Endometrial microvascular endothelial cells (primary cell): ENCODE results near the gene CPAMD8. TPM values are rescaled to one million over a fixed set of nuclear protein-coding genes. Genes with fewer than 3 reads are reported as not detected.

Experiments
- in situ Hi-C: cut with HindIII; loops from 2 replicates; pipeline ENCODE4 v1.10.0; 2017; ENCODE audit warnings: low sequenced_read_pairs, low pct_unique_long_range_greater_than_20kb; ENCODE audit errors: inconsistent ontology term
- total RNA-seq: library from RNA; depleted of rRNA; stranded (reverse); fragments of >200 nt; gene quantifications from one replicate; pipeline ENCODE4 v1.2.3, GENCODE V29; 2015; ENCODE audit errors: inconsistent ontology term

CPAMD8 gene
- total RNA-seq, 1 donor from 2014 or later, result 0.46 TPM

DNA sequence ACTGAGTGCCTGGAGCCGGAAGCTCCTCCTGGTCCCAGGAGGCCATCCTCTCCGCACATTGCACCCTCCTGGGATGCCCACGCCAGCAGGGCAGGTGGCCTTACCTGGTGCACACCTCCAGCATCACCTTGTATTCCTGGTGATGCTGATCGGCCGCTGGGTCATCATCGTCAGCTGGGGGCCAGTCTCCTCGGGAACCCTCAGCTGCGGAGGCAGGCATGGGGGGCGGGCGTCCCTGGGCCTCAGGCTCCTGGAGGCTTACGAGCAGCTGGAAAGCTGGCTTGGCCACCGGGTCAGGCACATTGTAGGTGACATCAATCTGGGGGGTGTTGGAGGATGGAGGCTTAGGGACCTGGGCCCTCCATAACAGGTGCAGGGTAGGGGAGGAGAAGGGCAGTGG lies 124.1 kb downstream of the CPAMD8 start:
- in situ Hi-C loops, result no loop called here

DNA sequence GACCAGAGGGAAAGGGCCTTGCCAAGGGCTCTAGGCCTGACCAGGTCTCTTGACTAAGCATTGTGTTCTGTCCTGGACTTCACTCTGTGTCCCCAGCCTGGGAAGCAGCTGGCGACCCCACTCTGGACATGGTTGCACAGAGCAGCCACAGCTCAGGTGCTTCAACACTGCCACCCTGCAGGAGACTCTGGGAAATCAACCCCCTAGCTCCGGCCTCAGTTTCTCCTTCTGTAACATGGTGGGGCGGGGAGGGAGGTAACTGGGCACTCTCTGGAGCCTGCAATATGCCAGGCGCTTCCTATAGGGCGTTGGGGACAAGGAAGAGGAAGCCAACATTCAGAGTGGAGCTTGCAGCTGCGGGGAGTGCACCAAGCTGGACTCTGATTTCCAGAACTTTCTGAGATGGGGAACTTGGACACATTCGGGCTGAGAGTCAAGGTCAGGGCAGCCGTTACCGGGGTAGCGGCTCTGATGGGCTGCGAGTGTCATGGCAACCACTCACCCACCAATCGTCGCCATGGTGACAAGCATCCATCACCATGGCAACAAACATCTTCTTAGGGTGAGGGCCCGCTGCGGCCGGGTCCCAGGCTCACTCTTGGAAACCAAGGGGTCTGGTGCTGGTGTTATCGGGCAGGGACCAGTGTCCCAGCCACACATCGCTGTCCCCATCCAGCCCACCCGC lies 125.0 kb downstream of the CPAMD8 start:
- in situ Hi-C loops, result no loop called here

DNA sequence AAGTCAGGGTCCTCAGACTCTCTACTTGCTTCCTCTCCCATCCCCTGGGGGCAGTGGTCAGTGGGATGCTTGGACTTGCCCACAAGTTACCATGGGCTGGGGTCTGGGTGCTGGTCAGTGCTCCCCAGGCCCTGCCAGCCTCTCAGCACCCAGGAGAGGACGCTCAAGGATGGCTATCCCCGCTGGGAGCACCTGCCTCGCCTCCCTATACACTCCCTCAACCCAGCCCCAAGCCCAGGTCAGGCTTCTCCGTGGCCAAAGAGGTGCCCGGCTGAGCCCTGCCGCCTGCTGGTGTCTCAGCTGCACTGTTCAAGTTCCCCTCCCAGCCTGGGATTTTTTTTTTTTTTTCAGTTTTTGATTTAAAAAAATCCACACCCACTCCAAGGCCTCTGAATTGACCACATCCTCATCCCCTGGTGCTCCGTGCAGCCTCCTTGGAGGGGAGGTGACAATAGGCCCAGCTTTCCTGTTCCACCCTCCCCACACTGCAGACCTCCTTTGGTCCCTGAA lies 127.0 kb downstream of the CPAMD8 start:
- in situ Hi-C loops, result no loop called here

DNA sequence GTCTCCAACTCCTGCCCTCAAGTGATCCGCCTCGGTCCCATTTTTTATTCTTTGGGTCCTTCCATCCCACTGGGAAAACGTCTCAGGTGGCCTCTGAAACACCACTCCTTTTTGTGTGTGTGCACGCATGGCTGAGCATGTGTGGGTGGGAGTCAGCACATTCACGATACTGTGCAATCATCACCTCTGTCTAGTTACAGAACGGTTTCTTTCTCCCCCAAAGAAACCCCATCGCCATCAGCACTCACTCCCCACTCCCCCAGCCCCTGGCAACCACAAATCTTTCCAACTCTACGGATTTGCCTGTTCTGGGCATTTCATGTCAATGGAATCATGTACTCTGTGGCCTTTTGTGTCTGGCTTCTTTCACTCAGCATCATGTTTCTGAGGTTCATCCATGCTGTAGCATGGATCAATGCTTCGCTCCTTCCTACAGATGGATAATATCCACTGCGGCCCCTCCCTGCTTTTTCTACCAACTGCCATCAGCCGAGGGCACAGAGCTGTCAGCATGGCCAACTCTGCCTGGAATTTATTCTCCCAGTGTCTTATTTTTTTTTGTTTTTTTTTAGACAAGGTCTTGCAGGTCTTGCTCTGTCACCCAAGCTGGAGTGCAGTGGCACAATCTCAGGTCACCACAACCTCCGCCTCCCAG lies 128.1 kb downstream of the CPAMD8 start:
- in situ Hi-C loops, result no loop called here

DNA sequence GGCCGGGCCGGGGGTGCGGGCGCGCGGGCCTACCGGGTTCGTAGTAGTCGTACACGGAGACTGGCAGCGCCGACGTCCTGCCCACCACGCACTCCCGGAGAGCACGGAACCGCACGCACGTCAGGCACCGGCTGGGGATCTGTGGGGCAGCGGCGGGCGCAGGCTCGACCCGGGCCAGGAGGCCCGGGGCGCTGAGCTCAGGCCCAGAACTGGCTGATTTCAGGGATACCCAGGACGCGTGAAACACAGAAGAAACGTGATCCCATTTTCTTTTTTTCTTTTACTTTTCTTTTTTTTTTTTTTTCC lies 128.8 kb downstream of the CPAMD8 start:
- in situ Hi-C loops, result no loop called here

DNA sequence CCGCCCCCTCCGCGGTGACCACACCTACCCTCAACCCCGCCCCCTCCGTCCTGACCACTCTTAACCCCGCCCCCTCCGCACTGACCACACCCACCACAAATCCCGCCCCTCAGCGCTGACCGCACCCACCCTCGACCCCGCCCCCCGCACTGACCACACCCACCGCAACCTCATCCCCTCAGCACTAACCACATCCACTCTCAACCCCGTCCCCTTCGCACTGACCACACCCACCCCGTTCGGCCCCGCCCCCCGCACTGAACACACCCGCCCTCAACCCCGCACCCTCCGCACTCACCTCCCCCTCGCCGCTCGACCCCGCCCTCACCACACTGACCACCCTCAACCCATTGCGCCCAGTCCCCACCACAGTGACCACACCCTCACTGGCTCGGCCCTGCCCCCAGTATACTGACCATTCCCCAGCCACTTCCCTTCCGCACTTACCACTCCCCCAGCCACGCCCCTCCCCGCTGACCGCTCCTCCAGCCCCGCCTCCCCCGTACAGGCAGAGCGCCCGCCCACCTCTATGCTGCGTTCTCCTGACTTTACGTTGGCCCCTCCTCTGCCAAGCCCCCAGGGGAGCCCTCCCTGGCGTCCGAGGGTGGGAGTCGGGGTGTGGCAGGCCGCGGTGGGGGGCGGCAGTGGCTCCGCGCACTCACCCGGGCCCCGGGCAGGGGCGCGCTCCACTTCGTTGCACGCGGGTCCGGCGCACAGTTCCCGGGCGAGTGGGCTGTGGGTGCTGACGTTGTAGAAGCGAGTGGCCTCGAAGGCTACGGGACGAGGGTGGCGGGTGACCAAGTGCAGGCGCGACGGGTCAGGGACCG lies 129.4 kb downstream of the CPAMD8 start:
- in situ Hi-C loops, result no loop called here

DNA sequence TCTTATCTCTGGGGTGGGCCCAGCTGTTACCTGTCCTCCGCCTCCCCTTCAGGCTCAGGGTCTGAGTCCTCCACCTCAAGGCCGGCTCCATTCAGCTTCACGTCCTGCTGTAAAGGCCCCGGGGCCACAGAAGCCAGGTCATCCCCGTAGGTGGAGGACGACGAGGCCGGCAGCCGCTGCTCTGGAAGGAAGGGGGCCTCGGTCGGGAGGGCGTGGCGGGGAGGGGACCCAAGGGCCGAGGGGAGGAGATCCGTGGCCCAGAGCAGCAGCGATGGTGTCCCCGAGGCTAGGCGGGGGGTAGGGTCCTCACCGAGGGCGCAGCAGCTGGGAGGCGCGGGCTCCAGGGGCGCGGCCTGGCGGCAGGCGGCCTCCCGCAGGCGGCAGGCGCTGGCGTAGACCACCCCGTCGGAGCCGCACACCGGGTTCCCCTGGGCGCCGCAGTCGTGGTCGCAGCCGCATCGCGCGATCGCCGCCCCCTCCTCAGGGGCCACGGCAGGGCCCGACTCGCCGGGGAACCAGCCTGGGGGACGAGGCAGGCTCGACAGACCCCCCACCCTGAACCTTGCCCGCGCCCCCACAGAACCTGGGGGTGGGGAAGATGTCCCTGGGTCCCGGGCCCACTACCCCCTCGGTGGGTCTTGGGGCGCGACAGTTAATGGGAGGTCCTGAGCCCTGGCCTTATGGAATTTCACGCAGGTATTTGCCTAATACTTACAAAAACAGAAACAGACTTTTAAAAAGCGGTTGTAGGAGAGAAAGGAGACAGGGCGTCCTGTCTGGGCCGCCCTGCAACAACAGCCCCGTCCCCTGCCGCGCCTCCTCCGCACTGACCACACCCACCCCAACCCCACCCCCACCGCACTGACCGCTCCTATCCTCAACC lies 130.2 kb downstream of the CPAMD8 start:
- in situ Hi-C loops, result no loop called here

DNA sequence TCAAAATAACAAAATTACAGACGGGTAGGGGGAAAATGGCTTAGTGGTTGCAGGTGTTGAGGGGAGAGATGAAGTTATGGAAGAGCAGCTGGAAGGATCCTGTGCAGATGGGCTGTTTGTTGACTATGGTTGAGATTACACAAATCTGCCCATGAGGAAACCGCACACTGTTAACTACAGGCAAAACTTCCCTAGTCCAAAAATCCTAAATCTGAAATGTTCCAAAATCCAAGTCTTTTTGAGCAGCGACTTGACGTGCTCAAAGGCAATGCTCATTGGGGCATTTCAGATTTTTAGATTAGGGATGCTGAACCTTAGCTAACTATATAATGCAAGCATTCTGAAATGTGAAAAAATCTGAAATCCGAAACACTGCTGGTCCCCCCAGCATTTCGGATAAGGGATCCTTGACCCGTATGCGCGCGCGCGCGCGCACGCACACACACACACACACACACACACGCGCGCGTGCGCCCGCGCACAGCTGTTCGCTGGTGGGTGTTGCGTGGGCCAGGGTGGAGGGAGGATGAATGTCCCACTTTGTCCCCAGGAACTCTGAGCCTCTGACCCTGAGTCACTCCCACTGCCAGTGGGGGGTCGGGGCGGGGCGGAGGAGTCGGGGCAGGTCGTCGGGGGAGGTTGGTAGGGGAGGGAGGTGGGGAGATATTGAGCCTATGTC lies 131.0 kb downstream of the CPAMD8 start:
- in situ Hi-C loops, result no loop called here

DNA sequence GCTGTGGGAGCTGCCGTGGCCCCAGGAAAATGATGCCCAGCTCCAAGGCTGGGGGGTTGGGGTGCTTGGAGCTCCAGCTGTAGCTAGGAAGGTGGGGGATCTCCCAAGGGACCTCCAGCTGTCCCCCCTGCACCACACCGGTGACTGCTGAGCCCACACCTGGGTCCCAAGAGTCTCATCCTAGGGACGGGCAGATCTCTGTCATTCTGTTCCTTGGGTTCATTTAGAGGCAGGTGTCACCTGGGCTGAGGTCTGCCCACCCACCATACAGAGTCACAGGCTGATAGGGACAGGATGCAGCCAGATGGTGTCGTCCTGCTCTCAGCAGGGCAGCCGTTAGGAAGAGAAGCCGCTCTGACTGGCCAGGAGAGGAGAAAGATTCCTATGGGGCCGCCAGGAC lies 132.5 kb downstream of the CPAMD8 start:
- in situ Hi-C loops, result no loop called here

DNA sequence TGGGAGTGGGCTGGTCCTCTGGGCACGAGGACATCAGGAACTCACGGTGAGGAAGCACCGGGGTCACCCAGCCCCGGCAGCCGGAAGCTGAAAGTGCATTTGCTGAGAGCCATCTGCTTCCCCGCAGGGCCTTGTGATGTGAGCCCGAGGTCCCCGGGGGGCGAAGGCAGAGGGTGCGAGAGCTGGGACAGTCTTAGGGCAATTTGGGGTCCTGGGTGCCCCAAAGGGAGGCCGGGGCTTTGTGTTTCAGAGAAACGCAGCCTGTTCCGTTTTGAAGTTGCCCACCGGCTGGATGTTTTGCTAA lies 133.0 kb downstream of the CPAMD8 start:
- in situ Hi-C loops, result no loop called here

DNA sequence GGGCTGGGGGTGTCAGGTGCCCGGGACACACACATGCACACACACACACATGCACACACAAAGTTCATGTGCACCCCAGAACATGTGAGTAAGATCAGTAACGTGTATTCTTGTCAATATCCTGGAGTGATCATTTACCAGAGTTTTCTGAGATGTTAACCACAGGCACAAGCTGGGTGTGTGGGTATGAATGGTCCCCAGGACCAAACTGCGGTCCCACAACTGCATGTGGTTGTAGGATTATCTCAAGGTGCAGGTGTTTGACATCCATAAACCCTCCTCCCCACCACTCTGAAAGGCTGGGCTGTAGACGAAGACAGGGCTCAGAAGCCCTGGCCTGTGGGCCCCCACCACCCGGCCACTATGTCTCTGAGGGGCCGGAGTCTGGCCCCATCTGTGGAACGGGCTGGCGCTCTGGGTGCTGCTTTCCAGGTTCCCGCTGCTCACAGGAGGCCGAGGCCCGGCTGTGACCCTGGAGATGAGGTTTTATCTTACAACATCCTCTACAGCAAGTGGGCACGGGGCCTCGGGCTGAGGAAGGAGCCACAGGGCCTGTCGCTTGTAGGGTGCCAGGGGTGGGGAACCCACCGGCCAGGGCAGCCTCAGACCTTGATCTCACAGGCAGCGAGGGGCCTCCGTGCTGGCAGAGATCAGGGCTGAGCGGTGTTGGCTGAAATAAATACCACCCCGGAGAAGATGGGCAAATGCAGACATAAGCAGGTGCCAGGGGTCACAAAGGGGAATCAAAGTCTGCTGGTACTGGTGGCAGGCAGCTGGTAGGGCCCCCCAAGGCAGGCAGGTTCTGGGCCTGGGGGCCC lies 133.5 kb downstream of the CPAMD8 start:
- in situ Hi-C loops, result no loop called here

DNA sequence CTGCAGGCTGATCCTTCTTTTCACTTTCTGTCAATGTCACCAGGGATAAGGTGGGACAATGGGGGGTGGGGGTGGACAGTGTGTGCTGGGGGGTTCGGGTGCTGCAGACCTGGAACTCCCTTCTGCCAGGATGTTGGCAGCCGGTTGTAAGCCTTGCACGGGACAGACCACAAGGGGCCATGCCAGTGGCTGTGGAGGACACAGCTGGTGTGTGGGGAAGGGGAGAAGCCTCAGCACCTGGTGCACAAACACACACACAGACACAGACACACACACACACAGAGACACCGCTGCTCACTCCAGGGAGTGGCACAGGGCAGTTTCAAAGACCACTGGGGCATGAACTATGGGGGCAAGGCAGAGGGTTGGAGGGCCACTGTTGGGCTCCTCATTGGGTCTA lies 134.2 kb downstream of the CPAMD8 start:
- in situ Hi-C loops, result no loop called here

DNA sequence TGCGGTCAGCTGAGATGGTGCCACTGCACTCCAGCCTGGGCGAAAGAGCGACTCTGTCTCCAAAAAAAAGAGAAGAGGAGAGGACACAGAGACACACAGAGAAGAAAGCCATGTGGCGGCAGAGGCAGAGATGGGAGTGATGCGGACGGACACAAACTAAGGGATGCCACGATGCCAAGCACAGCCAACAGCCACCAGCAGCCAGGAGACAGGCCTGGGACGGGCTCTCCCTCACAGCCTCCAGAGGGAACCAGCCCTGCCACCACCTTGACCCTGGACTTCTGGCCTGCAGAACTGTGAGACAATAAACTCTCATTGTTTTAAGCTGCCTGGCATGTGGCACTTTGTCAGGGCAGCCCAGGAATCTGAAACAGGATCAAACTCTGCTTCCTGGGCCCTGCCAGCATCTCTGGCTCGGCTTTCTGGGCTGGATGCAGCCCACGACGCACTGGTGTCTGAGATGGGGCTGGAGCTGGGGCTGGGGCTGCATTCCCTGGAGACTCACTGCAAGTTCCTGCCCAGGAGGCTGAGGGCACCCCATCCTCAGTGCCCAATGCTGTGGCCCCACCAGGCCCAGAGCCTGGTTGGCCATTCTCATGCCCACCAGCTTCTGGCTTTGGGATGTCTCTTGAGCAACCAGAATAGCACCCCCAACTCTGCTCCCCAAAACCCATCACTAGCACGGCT lies 134.8 kb downstream of the CPAMD8 start:
- in situ Hi-C loops, result no loop called here

DNA sequence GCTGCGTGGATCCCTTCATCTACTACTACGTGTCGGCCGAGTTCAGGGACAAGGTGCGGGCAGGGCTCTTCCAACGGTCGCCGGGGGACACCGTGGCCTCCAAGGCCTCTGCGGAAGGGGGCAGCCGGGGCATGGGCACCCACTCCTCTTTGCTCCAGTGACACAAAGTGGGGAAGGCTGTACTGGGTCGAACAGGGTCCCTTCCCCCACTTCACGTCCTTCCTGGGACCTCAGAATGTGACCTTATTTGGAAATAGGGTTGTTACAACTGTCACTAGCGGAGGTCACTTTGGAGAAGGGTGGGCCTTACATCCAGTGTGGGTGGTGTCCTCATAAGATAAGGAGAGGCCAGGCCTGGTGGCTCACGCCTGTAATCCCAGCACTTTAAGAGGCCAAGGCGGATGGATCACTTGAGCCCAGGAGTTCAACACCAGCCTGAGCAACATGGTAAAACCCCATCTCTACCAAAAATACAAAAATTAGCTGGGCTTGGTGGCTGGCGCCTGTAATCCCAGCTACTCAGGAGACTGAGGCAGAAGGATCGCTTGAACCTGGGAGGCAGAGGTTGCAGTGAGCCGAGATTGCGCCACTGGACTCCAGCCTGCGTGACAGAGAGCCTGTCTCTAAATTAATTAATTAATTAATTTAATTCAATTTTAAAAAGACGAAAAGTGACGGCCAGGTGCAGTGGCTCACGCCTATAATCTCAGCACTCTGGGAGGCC lies 136.0 kb downstream of the CPAMD8 start:
- in situ Hi-C loops, result no loop called here

DNA sequence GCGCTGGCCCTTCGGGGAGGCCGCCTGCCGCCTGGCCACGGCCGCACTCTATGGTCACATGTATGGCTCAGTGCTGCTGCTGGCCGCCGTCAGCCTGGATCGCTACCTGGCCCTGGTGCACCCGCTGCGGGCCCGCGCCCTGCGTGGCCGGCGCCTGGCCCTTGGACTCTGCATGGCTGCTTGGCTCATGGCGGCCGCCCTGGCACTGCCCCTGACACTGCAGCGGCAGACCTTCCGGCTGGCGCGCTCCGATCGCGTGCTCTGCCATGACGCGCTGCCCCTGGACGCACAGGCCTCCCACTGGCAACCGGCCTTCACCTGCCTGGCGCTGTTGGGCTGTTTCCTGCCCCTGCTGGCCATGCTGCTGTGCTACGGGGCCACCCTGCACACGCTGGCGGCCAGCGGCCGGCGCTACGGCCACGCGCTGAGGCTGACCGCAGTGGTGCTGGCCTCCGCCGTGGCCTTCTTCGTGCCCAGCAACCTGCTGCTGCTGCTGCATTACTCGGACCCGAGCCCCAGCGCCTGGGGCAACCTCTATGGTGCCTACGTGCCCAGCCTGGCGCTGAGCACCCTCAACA lies 136.6 kb downstream of the CPAMD8 start:
- in situ Hi-C loops, result no loop called here

DNA sequence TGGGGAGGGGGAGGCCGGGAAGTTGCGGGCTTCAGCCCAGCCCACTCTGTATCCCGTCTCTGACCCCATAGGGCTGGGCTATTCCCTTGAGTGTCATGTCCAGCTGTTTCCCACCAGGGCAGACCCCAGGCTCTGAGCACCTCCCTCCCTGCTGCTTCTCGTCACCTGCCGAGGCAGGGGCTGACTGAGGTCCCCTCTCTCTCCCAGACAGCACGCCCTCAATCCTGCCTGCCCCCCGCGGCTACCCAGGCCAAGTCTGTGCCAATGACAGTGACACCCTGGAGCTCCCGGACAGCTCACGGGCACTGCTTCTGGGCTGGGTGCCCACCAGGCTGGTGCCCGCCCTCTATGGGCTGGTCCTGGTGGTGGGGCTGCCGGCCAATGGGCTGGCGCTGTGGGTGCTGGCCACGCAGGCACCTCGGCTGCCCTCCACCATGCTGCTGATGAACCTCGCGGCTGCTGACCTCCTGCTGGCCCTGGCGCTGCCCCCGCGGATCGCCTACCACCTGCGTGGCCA lies 137.2 kb downstream of the CPAMD8 start:
- in situ Hi-C loops, result no loop called here
